ENCODE results near the gene SYT5.
"Not testable (repeated sequence)": the region's sequence is repeated elsewhere in the genome, so short reads cannot be mapped to it uniquely, and the experiment has no call there.

The SYT5 gene

GRCh38 chr19:55179606-55180484 lies at the start of gene SYT5:
TSS of gene SYT5 (minus strand) at chr19:55180289. CDS start at chr19:55179041, 1,248 bp downstream.
- DNase-seq (ENCODE audit: low read depth), result peak; percentile 43

- DNase-seq (ENCODE audit: low read depth), result no peak
Measured at GRCh38 chr19:55229789-55230182, 49.7 kb upstream of the SYT5 start.

GRCh38 chr19:55229145-55229788 lies 49.2 kb upstream of the SYT5 start:
- no peak for DNase-seq (ENCODE audit: low read depth)

GRCh38 chr19:55228403-55229031 lies 48.4 kb upstream of the SYT5 start, which contains the start of gene TMEM86B:
TSS of gene TMEM86B (minus strand) at chr19:55228763. CDS start at chr19:55228741, 22 bp downstream.
- no peak for DNase-seq (ENCODE audit: low read depth)

GRCh38 chr19:55228015-55228391 lies 47.9 kb upstream of the SYT5 start:
- DNase-seq (ENCODE audit: low read depth), result no peak

GRCh38 chr19:55227241-55228014 lies 47.3 kb upstream of the SYT5 start:
- DNase-seq (ENCODE audit: low read depth), result no peak

- no peak for DNase-seq (ENCODE audit: low read depth)
Measured at GRCh38 chr19:55226788-55227187, 46.7 kb upstream of the SYT5 start.

- no peak for DNase-seq (ENCODE audit: low read depth)
Measured at GRCh38 chr19:55226273-55226672, 46.2 kb upstream of the SYT5 start.

- DNase-seq (ENCODE audit: low read depth), result no peak
Measured at GRCh38 chr19:55225415-55225958, 45.4 kb upstream of the SYT5 start.

GRCh38 chr19:55224679-55225414 lies 44.8 kb upstream of the SYT5 start:
- not testable (repeated sequence) for DNase-seq (ENCODE audit: low read depth)

GRCh38 chr19:55224038-55224665 lies 44.1 kb upstream of the SYT5 start:
- no peak for DNase-seq (ENCODE audit: low read depth)

- DNase-seq (ENCODE audit: low read depth), result no peak
Measured at GRCh38 chr19:55223291-55224037, 43.4 kb upstream of the SYT5 start.

- no peak for DNase-seq (ENCODE audit: low read depth)
Measured at GRCh38 chr19:55220525-55220924, 40.4 kb upstream of the SYT5 start.

GRCh38 chr19:55216461-55217198 lies 36.5 kb upstream of the SYT5 start:
- peak; percentile 15 for DNase-seq (ENCODE audit: low read depth)

GRCh38 chr19:55213547-55213946 lies 33.5 kb upstream of the SYT5 start:
- DNase-seq (ENCODE audit: low read depth), result no peak

GRCh38 chr19:55212447-55212846 lies 32.4 kb upstream of the SYT5 start:
- no peak for DNase-seq (ENCODE audit: low read depth)

GRCh38 chr19:55209693-55210472 lies 29.8 kb upstream of the SYT5 start:
- no peak for DNase-seq (ENCODE audit: low read depth)
